GM12801 (cell line): ENCODE measurements around the gene LTBP3.

Experiments
- TF ChIP-seq, protein P1 (sequence below): IDR thresholded peaks from one replicate; pipeline ENCODE4 v1.5.1; 2011; ENCODE audit warnings: control low read depth; ENCODE audit not compliant: insufficient read length; ENCODE audit errors: extremely low read depth

The LTBP3 gene

DNA sequence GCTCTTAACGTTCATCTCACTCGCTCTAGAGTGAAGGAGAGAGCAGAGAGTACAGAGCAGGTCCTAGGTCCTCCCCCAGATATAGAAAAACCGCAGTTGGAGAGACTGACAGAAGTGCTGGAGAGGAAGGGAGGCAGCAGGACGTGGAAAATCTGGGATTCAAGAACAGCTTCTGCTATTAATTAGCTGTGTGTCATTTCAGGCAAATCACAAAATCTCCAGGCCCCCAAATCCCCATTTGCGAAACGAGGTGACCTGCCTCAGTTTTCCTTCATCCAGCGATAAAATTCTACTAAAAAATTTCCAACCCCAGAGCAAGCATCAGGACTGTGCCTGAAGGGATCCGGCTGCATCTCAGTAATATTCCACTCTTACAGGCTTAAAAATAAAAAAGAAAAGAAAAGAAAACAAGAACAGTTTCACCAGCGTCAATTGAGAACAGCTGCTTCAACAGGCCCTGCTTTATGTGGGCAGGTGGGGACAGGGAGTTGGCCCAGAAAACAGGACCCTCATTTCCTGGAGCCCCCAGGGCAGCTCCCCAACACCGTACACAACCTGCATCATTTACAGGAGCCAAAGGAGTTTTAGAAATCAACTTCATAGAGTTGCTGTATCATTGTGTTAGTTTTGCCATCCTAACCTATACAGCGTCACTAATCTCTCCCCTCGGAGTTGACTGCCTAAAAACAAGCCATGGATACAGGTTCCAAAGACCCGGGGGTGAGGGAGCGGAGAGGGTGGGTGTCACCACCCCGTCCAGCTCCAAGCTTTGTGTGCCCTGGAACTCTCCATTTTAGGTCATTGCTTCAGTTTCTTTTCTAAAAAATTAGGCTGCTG lies 61.6 kb downstream of the LTBP3 start:
- TF ChIP-seq, protein P1, sequence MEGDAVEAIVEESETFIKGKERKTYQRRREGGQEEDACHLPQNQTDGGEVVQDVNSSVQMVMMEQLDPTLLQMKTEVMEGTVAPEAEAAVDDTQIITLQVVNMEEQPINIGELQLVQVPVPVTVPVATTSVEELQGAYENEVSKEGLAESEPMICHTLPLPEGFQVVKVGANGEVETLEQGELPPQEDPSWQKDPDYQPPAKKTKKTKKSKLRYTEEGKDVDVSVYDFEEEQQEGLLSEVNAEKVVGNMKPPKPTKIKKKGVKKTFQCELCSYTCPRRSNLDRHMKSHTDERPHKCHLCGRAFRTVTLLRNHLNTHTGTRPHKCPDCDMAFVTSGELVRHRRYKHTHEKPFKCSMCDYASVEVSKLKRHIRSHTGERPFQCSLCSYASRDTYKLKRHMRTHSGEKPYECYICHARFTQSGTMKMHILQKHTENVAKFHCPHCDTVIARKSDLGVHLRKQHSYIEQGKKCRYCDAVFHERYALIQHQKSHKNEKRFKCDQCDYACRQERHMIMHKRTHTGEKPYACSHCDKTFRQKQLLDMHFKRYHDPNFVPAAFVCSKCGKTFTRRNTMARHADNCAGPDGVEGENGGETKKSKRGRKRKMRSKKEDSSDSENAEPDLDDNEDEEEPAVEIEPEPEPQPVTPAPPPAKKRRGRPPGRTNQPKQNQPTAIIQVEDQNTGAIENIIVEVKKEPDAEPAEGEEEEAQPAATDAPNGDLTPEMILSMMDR: no peak

- TF ChIP-seq, protein P1: no peak
Measured at GRCh38 chr11:65493367-65494176, 64.6 kb downstream of the LTBP3 start.

DNA sequence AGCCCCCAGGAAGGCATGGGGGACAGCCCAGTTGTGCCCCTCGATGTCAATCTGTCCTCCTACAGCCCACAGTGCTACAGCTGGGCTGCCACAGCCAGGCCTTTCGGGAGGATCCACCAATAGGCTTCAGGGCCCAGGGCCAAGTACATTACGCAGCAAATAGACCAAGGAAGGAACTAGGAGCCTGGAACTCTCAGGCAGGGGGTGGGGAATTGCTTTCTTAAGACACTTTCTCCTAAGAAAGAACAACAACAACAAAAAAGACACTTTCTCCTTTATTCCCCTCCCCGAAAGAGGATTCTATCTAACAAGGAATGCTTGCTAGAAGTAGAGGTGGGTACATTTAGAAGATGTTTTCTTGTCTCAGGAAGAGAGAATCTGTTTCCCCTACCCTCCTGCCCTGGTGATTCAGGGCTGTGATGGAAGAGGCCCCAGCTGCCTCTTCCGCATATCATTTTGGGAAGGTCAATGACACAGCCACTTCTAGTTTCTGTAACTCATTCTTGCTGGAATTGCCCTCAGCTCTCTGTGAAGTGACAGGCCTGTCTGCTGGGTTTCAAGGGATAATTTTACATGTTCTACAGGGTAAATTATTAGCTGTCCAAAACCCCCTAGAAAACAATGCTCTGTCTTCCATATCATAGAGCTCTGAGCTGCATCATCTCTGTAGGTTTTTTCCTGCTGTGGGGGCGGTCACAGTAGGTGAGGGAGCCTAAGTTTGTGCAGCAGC lies 65.4 kb downstream of the LTBP3 start:
- TF ChIP-seq, protein P1: no peak

DNA sequence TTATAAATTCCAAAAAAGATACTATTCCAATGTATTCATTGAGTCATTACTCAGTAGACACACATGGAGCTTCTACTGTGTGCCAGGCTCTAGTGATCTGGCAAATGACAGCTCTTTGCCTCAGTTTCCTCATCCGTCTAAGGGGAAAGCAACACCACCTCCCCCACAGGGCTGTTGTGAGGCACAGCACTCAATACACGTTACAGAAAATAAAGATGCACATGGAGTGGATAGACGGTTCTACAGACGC lies 65.8 kb downstream of the LTBP3 start:
- TF ChIP-seq, protein P1: no peak

GRCh38 chr11:65491614-65492386 lies 66.4 kb downstream of the LTBP3 start:
- TF ChIP-seq, protein P1: no peak

- TF ChIP-seq, protein P1: no peak
Measured at GRCh38 chr11:65491163-65491465, 67.0 kb downstream of the LTBP3 start.
